Adrenal gland (tissue), 5 donors: ENCODE results near the gene DNAJB8.

Experiments
- POLR2A ChIP-seq, 2 donors: fragments of 450-650 bp; IDR thresholded peaks; one replicate each; pipeline ENCODE4 v1.6.1; 2017; ENCODE audit warnings: antibody characterized with exemption in 2 of 2, mild to moderate bottlenecking in 2 of 2, moderate library complexity in 1 of 2
- TF ChIP-seq, protein P1 (sequence below), 6 experiments: fragments of 450-650 bp in 4 of 6; fragments of 200-600 bp in 2 of 6; sonication (generic) in 1 of 6; IDR thresholded peaks; 1 replicate in 5 of 6; 2 replicates in 1 of 6; pipeline versions ENCODE4 v1.5.1 to v1.8.0; 2016 to 2021; ENCODE audit warnings: antibody characterized with exemption in 6 of 6, mild to moderate bottlenecking in 2 of 6, moderate library complexity in 1 of 6
- donor health status: DM: no; HTN: no; CAD: no.

GRCh38 chr3:128431803-128432300 lies 34.8 kb downstream of the DNAJB8 start:
- TF ChIP-seq, protein P1, sequence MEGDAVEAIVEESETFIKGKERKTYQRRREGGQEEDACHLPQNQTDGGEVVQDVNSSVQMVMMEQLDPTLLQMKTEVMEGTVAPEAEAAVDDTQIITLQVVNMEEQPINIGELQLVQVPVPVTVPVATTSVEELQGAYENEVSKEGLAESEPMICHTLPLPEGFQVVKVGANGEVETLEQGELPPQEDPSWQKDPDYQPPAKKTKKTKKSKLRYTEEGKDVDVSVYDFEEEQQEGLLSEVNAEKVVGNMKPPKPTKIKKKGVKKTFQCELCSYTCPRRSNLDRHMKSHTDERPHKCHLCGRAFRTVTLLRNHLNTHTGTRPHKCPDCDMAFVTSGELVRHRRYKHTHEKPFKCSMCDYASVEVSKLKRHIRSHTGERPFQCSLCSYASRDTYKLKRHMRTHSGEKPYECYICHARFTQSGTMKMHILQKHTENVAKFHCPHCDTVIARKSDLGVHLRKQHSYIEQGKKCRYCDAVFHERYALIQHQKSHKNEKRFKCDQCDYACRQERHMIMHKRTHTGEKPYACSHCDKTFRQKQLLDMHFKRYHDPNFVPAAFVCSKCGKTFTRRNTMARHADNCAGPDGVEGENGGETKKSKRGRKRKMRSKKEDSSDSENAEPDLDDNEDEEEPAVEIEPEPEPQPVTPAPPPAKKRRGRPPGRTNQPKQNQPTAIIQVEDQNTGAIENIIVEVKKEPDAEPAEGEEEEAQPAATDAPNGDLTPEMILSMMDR (IDR thresholded peaks at IDR 0.05), result no peak
- TF ChIP-seq POLR2A (IDR thresholded peaks at IDR 0.05), result no peak
